HG03159 (cell line): ENCODE data around the gene FGF18.

Experiments
- ATAC-seq: cut with Tn5 transposase; IDR thresholded peaks from one replicate; pipeline ENCODE4 v1.9.1; 2021; ENCODE audit warnings: mild to moderate bottlenecking, moderate library complexity; ENCODE audit not compliant: unreplicated experiment

The FGF18 gene

GRCh38 chr5:171462928-171463861, 43.7 kb downstream of the FGF18 start:
- ATAC-seq, result no peak

- no peak for ATAC-seq
These were observed 44.4 kb downstream of the FGF18 start for GRCh38 chr5:171463862-171464229.

- no peak for ATAC-seq
These were observed 45.4 kb downstream of the FGF18 start for GRCh38 chr5:171464829-171465228.

GRCh38 chr5:171467107-171467506, 47.7 kb downstream of the FGF18 start:
- no peak for ATAC-seq

GRCh38 chr5:171469326-171469725, 49.9 kb downstream of the FGF18 start:
- ATAC-seq, result no peak

GRCh38 chr5:171470420-171470819, 51.0 kb downstream of the FGF18 start:
- ATAC-seq, result no peak

GRCh38 chr5:171474230-171474813, 54.9 kb downstream of the FGF18 start:
- no peak for ATAC-seq

GRCh38 chr5:171475596-171475995, 56.1 kb downstream of the FGF18 start:
- ATAC-seq, result no peak

GRCh38 chr5:171476701-171477100, 57.3 kb downstream of the FGF18 start:
- no peak for ATAC-seq

- no peak for ATAC-seq
These were observed 57.7 kb downstream of the FGF18 start for GRCh38 chr5:171477101-171477500.

- no peak for ATAC-seq
These were observed 58.2 kb downstream of the FGF18 start for GRCh38 chr5:171477666-171478065.

- no peak for ATAC-seq
These were observed 59.7 kb downstream of the FGF18 start for GRCh38 chr5:171478946-171479775.

- no peak for ATAC-seq
These were observed 60.3 kb downstream of the FGF18 start for GRCh38 chr5:171479776-171480125.

GRCh38 chr5:171480239-171480638, 60.8 kb downstream of the FGF18 start:
- ATAC-seq, result no peak

GRCh38 chr5:171481571-171482433, 62.4 kb downstream of the FGF18 start:
- ATAC-seq, result no peak

- ATAC-seq, result no peak
These were observed 62.9 kb downstream of the FGF18 start for GRCh38 chr5:171482434-171482730.

- no peak for ATAC-seq
These were observed 64.2 kb downstream of the FGF18 start for GRCh38 chr5:171483551-171484135.

GRCh38 chr5:171484460-171484899, 65.0 kb downstream of the FGF18 start:
- ATAC-seq, result no peak

- ATAC-seq, result no peak
These were observed 66.2 kb downstream of the FGF18 start for GRCh38 chr5:171485668-171486067.

- no peak for ATAC-seq
These were observed 67.2 kb downstream of the FGF18 start for GRCh38 chr5:171486613-171487012.
